ENCODE results near the gene NDUFV3. TPM values are rescaled to one million over a fixed set of nuclear protein-coding genes. Genes with fewer than 3 reads are reported as not detected.

Gene NDUFV3
- total RNA-seq, 1 donor from 2014 or later = 38.6 TPM

DNA sequence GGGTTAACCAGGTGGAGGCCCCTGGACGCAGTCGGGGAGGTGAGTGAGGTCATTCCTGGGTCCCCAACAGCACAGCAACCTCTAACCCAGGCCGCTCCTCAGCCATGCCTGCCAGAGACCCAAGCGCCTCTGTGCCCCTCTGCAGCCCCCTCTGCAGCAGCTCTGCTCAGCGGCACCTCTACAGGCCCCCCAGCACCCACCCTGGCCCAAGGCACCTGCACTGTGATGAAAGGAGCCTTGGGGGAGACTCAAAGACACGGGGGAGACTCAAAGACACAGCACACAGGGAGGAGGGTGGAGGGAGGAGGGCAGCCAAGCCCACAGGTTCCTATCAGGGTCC, 33.2 kb upstream of the NDUFV3 start:
- no peak overlapping the region for H3K27ac Mint-ChIP-seq
- H3K27me3 Mint-ChIP-seq = no peaks in the 10 kb centered on the region
- no peak for DNase-seq (ENCODE audit: extremely low spot score, unreplicated experiment)
- peaks cover 7% of the 10 kb centered on the region for H3K36me3 Mint-ChIP-seq
- H3K9me3 Mint-ChIP-seq = no peaks in the 10 kb centered on the region
- TF ChIP-seq, protein P1, sequence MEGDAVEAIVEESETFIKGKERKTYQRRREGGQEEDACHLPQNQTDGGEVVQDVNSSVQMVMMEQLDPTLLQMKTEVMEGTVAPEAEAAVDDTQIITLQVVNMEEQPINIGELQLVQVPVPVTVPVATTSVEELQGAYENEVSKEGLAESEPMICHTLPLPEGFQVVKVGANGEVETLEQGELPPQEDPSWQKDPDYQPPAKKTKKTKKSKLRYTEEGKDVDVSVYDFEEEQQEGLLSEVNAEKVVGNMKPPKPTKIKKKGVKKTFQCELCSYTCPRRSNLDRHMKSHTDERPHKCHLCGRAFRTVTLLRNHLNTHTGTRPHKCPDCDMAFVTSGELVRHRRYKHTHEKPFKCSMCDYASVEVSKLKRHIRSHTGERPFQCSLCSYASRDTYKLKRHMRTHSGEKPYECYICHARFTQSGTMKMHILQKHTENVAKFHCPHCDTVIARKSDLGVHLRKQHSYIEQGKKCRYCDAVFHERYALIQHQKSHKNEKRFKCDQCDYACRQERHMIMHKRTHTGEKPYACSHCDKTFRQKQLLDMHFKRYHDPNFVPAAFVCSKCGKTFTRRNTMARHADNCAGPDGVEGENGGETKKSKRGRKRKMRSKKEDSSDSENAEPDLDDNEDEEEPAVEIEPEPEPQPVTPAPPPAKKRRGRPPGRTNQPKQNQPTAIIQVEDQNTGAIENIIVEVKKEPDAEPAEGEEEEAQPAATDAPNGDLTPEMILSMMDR (conservative IDR thresholded peaks at IDR 0.05) = no peak
- no peak overlapping the region for H3K4me3 Mint-ChIP-seq
- peaks cover 5% of the 10 kb centered on the region for H3K4me1 Mint-ChIP-seq (ENCODE audit: unreplicated experiment)

DNA sequence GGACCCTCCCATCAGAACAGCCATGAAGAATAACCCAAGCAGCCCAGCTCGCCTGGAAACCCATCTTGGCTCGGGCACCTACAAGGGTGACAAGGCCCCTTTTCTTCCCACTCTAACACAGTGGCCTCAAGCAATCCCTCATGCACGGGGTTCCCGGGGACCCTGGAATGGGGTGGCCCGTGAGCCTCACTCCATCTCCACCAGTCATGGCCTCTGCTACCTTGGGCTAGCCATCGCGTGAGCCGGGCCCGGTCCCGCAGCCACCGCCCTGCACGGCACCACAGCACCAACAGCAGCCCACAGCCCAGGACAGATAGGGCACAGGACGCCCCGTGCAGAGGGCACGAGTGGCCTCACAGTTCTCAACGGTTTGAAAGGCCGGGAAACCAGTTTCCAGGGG, 32.8 kb upstream of the NDUFV3 start:
- DNase-seq (ENCODE audit: extremely low spot score, unreplicated experiment) = no peak
- H3K27me3 Mint-ChIP-seq = no peaks in the 10 kb centered on the region
- no peak overlapping the region for H3K27ac Mint-ChIP-seq
- H3K4me3 Mint-ChIP-seq = no peak overlapping the region
- peaks cover 7% of the 10 kb centered on the region for H3K36me3 Mint-ChIP-seq
- no peaks in the 10 kb centered on the region for H3K9me3 Mint-ChIP-seq
- TF ChIP-seq, protein P1 (conservative IDR thresholded peaks at IDR 0.05) = no peak
- peaks cover 5% of the 10 kb centered on the region for H3K4me1 Mint-ChIP-seq (ENCODE audit: unreplicated experiment)

DNA sequence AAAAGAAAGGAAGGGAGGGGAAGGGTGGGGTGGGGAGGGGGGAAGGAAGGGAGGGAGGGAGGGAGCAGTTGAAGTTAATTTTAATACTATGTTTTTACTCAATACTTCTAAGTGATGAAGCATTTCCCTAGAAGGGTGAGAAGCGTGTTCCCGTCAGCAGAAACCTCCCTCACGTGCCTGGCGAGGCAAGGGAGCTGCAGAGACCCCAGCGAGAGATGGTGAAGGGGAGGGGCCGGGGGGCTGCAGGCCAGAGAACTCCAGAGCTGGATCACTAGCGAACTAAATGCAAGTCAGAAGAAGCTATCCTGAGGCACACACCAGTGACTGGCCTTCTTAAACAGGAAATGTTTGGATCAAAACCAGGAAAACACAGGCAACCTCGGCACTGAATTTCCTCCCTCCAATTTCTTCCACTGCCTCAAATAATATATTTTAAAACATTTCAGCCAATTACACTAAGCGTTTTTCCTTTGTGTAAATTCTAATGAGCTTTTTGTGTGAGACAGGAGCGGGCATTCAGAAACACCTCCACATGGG, 31.7 kb upstream of the NDUFV3 start:
- TF ChIP-seq, protein P1 (conservative IDR thresholded peaks at IDR 0.05) = no peak
- no peak overlapping the region for H3K4me3 Mint-ChIP-seq
- H3K36me3 Mint-ChIP-seq = peaks cover 7% of the 10 kb centered on the region
- peaks cover 5% of the 10 kb centered on the region for H3K4me1 Mint-ChIP-seq (ENCODE audit: unreplicated experiment)
- H3K27ac Mint-ChIP-seq = no peak overlapping the region
- H3K27me3 Mint-ChIP-seq = no peaks in the 10 kb centered on the region
- no peaks in the 10 kb centered on the region for H3K9me3 Mint-ChIP-seq
- no peak for DNase-seq (ENCODE audit: extremely low spot score, unreplicated experiment)

DNA sequence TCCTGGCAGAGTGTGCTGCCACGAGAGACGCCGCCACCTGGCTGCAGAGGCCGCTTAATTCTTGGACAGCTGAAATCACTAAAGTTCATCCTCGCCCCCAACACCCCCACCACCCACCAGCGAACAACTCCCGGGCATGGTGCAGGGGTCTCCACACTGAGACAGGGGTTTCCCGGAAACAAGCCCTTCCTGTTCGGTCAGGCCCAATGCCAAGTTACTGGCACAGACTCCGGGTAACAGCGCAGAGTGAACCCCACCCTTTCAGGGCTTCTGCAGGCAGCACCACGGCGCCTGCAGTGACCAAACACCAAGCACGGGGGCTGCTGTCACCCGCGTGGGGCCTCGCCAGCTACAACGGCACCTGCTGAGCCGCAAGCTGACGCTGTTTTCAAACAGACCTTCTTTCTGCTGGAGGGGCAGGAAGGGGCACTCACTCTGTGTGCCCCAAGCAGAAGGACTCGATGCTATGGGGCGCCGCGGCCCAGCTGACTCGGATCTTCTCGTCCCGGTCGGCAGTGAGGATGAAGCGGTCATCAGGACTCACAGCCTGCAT, 31.2 kb upstream of the NDUFV3 start:
- H3K4me3 Mint-ChIP-seq = no peak overlapping the region

DNA sequence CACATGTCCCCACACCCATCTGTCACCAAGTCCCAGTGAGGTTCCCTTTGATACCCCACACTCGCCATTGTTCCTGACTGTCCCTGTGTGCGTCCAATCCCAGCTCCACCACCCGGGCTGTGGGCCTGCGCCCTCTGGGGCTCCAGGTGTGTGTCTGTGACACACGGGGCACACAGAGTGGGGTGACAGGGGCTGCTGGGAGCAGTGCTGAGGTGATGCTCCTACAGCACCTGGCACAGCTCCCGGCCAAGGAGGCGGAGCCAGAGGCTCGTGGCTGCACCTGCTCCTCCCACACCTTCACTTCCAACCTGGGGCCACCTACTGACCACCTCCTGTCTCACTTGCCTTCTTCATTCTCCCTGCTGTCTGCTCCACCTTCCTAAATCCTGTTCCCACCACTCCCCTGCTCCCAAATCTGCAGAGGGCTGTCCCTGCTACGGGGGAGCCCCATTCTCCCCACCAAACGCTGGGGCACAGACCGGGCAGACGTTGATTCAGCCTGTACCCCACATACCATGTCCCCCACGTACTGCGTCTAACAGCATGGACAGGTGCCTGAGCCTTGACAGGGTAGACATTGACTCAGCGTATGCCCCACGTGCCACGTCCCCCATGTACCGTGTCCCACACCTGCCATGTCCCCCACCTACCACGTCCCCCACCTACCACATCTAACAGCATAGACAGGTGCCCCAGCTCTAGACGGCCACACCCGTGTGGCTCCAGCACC, 30.2 kb upstream of the NDUFV3 start:
- H3K4me3 Mint-ChIP-seq = no peak overlapping the region
- H3K27ac Mint-ChIP-seq = no peak overlapping the region
- H3K9me3 Mint-ChIP-seq = no peaks in the 10 kb centered on the region
- TF ChIP-seq, protein P1 (conservative IDR thresholded peaks at IDR 0.05) = peak; percentile 18
- no peak for DNase-seq (ENCODE audit: extremely low spot score, unreplicated experiment)
- H3K27me3 Mint-ChIP-seq = no peaks in the 10 kb centered on the region
- peaks cover 5% of the 10 kb centered on the region for H3K4me1 Mint-ChIP-seq (ENCODE audit: unreplicated experiment)
- H3K36me3 Mint-ChIP-seq = peaks cover 3% of the 10 kb centered on the region

More for the DNA sequence above, 31.2 kb upstream of the NDUFV3 start:
- TF ChIP-seq, protein P1 (conservative IDR thresholded peaks at IDR 0.05) = no peak
- H3K27ac Mint-ChIP-seq = no peak overlapping the region
- H3K4me1 Mint-ChIP-seq (ENCODE audit: unreplicated experiment) = peaks cover 5% of the 10 kb centered on the region
- no peaks in the 10 kb centered on the region for H3K27me3 Mint-ChIP-seq
- no peak for DNase-seq (ENCODE audit: extremely low spot score, unreplicated experiment)
- no peaks in the 10 kb centered on the region for H3K9me3 Mint-ChIP-seq
- H3K36me3 Mint-ChIP-seq = peaks cover 3% of the 10 kb centered on the region

All from type B pancreatic cell (in vitro differentiated cells).